SK-N-SH (cell line): Measurements from ENCODE around the gene ATCAY. TPM values are rescaled to one million over a fixed set of nuclear protein-coding genes. Genes with fewer than 3 reads are reported as not detected.

ENCODE experiments used
- CTCF ChIA-PET: fragments of 300-600, 350-600 bp; formaldehyde crosslinking; extraction: SDS; loops from one replicate; lab custom pipeline; 2021; lab: Yijun Ruan, JAX
- POLR2A ChIA-PET: fragments of 350-600 bp; sonication (Branson Sonifier 250); formaldehyde crosslinking; extraction: SDS; loops from one replicate; lab custom pipeline; 2020; ENCODE audit warnings: antibody characterized with exemption, inconsistent platforms; lab: Yijun Ruan, JAX
- DNase-seq: peaks from one replicate; pipeline ENCODE4 v3.0.0; 2012
- H2AFZ ChIP-seq: fragments of 200-600 bp; sonication (generic); 2 replicates; pipeline ENCODE4 v1.8.1; 2016; ENCODE audit warnings: antibody characterized with exemption, mild to moderate bottlenecking, low read depth
- H3F3A ChIP-seq: fragments of 200-600 bp; sonication (generic); replicated peaks from 2 replicates; pipeline ENCODE3; 2016; ENCODE audit warnings: antibody characterized with exemption, mild to moderate bottlenecking; ENCODE audit not compliant: insufficient read depth
- H3K27ac ChIP-seq, 2 experiments: fragments of 200-500 bp in 1 of 2; fragments of 200-600 bp in 1 of 2; sonication (Bioruptor generic) in 1 of 2; sonication (generic), shearing (Covaris generic) in 1 of 2; 2 replicates each; pipeline versions ENCODE4 v1.5.1 to v1.6.1; 2014 to 2016; ENCODE audit warnings: low read depth in 2 of 2, inconsistent platforms in 1 of 2, low read length in 1 of 2, mild to moderate bottlenecking in 1 of 2, mixed read lengths in 1 of 2
- H3K27me3 ChIP-seq: fragments of 200-600 bp; sonication (generic), shearing (Covaris generic); 2 replicates; pipeline ENCODE4 v1.6.1; 2016; ENCODE audit warnings: mixed run types; ENCODE audit not compliant: insufficient read depth
- H3K36me3 ChIP-seq, 2 experiments: fragments of 200-500 bp in 1 of 2; fragments of 200-600 bp in 1 of 2; sonication (Bioruptor generic) in 1 of 2; sonication (generic) in 1 of 2; replicated peaks in 1 of 2; 2 replicates each; pipeline versions ENCODE3 to v1.5.1; 2014 to 2016; ENCODE audit warnings: low read length in 1 of 2, mild to moderate bottlenecking in 1 of 2; ENCODE audit not compliant: insufficient read depth in 2 of 2, control insufficient read depth in 1 of 2
- H3K4me1 ChIP-seq, 2 experiments: fragments of 200-500 bp in 1 of 2; fragments of 200-600 bp in 1 of 2; sonication (Bioruptor generic) in 1 of 2; sonication (generic), shearing (Covaris generic) in 1 of 2; 2 replicates each; pipeline versions ENCODE4 v1.5.1 to v1.6.1; 2014 to 2016; ENCODE audit warnings: low read depth in 1 of 2, low read length in 1 of 2, mixed run types in 1 of 2; ENCODE audit not compliant: insufficient read depth in 2 of 2, control insufficient read depth in 1 of 2
- H3K4me2 ChIP-seq: fragments of 200-600 bp; sonication (generic), shearing (Covaris generic); 2 replicates; pipeline ENCODE4 v1.6.1; 2017; ENCODE audit warnings: mixed run types
- H3K4me3 ChIP-seq, 2 experiments: fragments of 200-500 bp in 1 of 2; fragments of 200-600 bp in 1 of 2; sonication (Bioruptor generic) in 1 of 2; sonication (generic), shearing (Covaris generic) in 1 of 2; 2 replicates each; pipeline versions ENCODE4 v1.5.1 to v1.8.1; 2014 to 2016; ENCODE audit warnings: low read depth in 2 of 2, inconsistent platforms in 1 of 2, low read length in 1 of 2, mild to moderate bottlenecking in 1 of 2, mixed read lengths in 1 of 2, moderate library complexity in 1 of 2
- H3K79me2 ChIP-seq: fragments of 200-600 bp; sonication (generic); 2 replicates; pipeline ENCODE4 v1.8.1; 2017; ENCODE audit warnings: mild to moderate bottlenecking; ENCODE audit not compliant: insufficient read depth
- H3K9ac ChIP-seq: fragments of 200-600 bp; sonication (generic); 2 replicates; pipeline ENCODE4 v1.6.1; 2017; ENCODE audit warnings: mixed run types
- H3K9me2 ChIP-seq: fragments of 200-600 bp; sonication (generic); 2 replicates; pipeline ENCODE4 v1.6.1; 2017; ENCODE audit warnings: mixed run types
- H3K9me3 ChIP-seq: fragments of 200-600 bp; sonication (generic); 2 replicates; pipeline ENCODE4 v1.6.1; 2017; ENCODE audit warnings: mixed run types, mild to moderate bottlenecking, moderate library complexity
- H4K20me1 ChIP-seq: fragments of 200-600 bp; sonication (generic); 2 replicates; pipeline ENCODE4 v1.6.1; 2017; ENCODE audit warnings: mild to moderate bottlenecking, mixed run types; ENCODE audit not compliant: insufficient read depth
- CHD2 ChIP-seq: fragments of 150-350 bp; IDR thresholded peaks from 2 replicates; pipeline ENCODE4 v1.6.1; 2018; ENCODE audit warnings: low read length; ENCODE audit not compliant: partially characterized antibody
- EP300 ChIP-seq, 2 experiments: IDR thresholded peaks; 2 replicates each; pipeline versions ENCODE4 v1.4.0 to v1.6.1; 2012; ENCODE audit warnings: borderline replicate concordance in 1 of 2, low read depth in 1 of 2, low read length in 1 of 2
- FOXJ3 ChIP-seq: sonication (generic); formaldehyde crosslinking; IDR thresholded peaks from 2 replicates; pipeline ENCODE4 v1.5.1; 2020; ENCODE audit warnings: mild to moderate bottlenecking, missing genetic modification reagents
- FOXM1 ChIP-seq: IDR thresholded peaks from 2 replicates; pipeline ENCODE4 v1.4.0; 2012; ENCODE audit warnings: low read depth, mild to moderate bottlenecking
- JUND ChIP-seq: IDR thresholded peaks from 2 replicates; pipeline ENCODE4 v1.4.0; 2012
- POLR2AphosphoS5 ChIP-seq: IDR thresholded peaks from 2 replicates; pipeline ENCODE4 v1.6.1; 2012; ENCODE audit warnings: low read depth, low read length
- RAD21 ChIP-seq: IDR thresholded peaks from 2 replicates; pipeline ENCODE4 v1.6.1; 2012; ENCODE audit warnings: mild to moderate bottlenecking, low read length
- RXRA ChIP-seq: IDR thresholded peaks from 2 replicates; pipeline ENCODE4 v1.4.0; 2012; ENCODE audit warnings: low read depth, mild to moderate bottlenecking, borderline replicate concordance
- USF1 ChIP-seq: IDR thresholded peaks from 2 replicates; pipeline ENCODE4 v1.4.0; 2012; ENCODE audit warnings: low read depth, borderline replicate concordance
- ZBTB33 ChIP-seq: IDR thresholded peaks from 2 replicates; pipeline ENCODE4 v1.4.0; 2012; ENCODE audit warnings: low read depth, borderline replicate concordance
- WGBS: methylation state at CpG from one replicate; pipeline ENCODE4 v1.1.6; 2017; ENCODE audit warnings: low lambda C conversion rate; 5-methylcytosine and 5-hydroxymethylcytosine counted together
- polyA plus RNA-seq, 3 experiments: library from polyadenylated mRNA; depleted of rRNA; stranded (reverse); fragments of >200 nt; gene quantifications; 2 replicates each; pipeline ENCODE4 v1.2.3, GENCODE V29; 2012
- TF ChIP-seq, protein P1 (sequence below): IDR thresholded peaks from 2 replicates; pipeline ENCODE4 v1.6.1; 2012; ENCODE audit warnings: mild to moderate bottlenecking, low read depth, low read length, moderate library complexity
- TF ChIP-seq, protein P2 (sequence below): IDR thresholded peaks from 2 replicates; pipeline ENCODE4 v1.4.0; 2012; ENCODE audit warnings: low read depth

The ATCAY gene
- polyA plus RNA-seq, 1 of the 3 experiments (the other 2 are of a cell fraction), result 0.84 TPM

- peaks cover 71% of the 10 kb centered on the region for H4K20me1 ChIP-seq
- H3K27me3 ChIP-seq, result no peaks in the 10 kb centered on the region
- H3K27ac ChIP-seq, result no peak overlapping the region
- H3K79me2 ChIP-seq, result peaks cover 41% of the 10 kb centered on the region
- no peak overlapping the region for H3K4me2 ChIP-seq
- H3F3A ChIP-seq, result peaks cover 52% of the 10 kb centered on the region
- WGBS, result 88% methylated on average over 8 of the region's 8 CpGs
- CTCF ChIA-PET, result interaction anchor here (1.2 to 1.9 kb wide), 3 partner anchors 9 to 13 kb away, joined by 4 to 8 read pairs (median 5); partner anchors contain the start of gene EEF2
- H2AFZ ChIP-seq, result no peak overlapping the region
- H3K36me3 ChIP-seq, result peaks cover 43 to 46% of the 10 kb centered on the region in 2 experiments
- no peak overlapping the region for H3K9ac ChIP-seq
- POLR2A ChIA-PET, result interaction anchor here (2.8 kb wide), 1 partner anchor 10 kb away, joined by 17 read pairs; the partner anchor contains the start of gene EEF2
- no peak for DNase-seq
- peaks cover 0 to 4% of the 10 kb centered on the region in 2 experiments; a peak in 1 of 4 replicates for H3K4me1 ChIP-seq
- no peaks in the 10 kb centered on the region for H3K9me2 ChIP-seq
- TF ChIP-seq RXRA, result no peak
- no peak for TF ChIP-seq JUND
- TF ChIP-seq USF1, result no peak
- TF ChIP-seq EP300 (IDR thresholded peaks at IDR 0.05; ENCODE audit: borderline replicate concordance in 1 of 2, low read depth in 1 of 2, low read length in 1 of 2), result no peak
- no peak for TF ChIP-seq RAD21
- no peak overlapping the region for H3K4me3 ChIP-seq
- no peaks in the 10 kb centered on the region for H3K9me3 ChIP-seq
These were observed 94.7 kb downstream of the ATCAY start for GRCh38 chr19:3975144-3975543.

- H3K36me3 ChIP-seq, result peaks cover 48 to 51% of the 10 kb centered on the region in 2 experiments
- 92% methylated on average over 13 of the region's 14 CpGs for WGBS
- peaks cover 75% of the 10 kb centered on the region for H4K20me1 ChIP-seq
- H3K27me3 ChIP-seq, result no peaks in the 10 kb centered on the region
- H3K9ac ChIP-seq, result no peak overlapping the region
- no peak overlapping the region for H3K4me2 ChIP-seq
- ChIA-PET CTCF (interaction anchor here (1.2 to 1.9 kb wide), 3 partner anchors 8 to 12 kb away, joined by 4 to 8 read pairs (median 5); partner anchors contain the start of gene EEF2), POLR2A (interaction anchor here (2.8 kb wide), 1 partner anchor 9 kb away, joined by 17 read pairs; the partner anchor contains the start of gene EEF2)
- H3K4me3 ChIP-seq, result no peak overlapping the region
- peaks cover 0 to 2% of the 10 kb centered on the region in 2 experiments; a peak in 1 of 4 replicates for H3K4me1 ChIP-seq
- TF ChIP-seq CHD2 (no peak), POLR2AphosphoS5 (peak; percentile 53)
- H3K9me3 ChIP-seq, result no peaks in the 10 kb centered on the region
- DNase-seq, result no peak
- H3K79me2 ChIP-seq, result peaks cover 41% of the 10 kb centered on the region
- no peak overlapping the region for H2AFZ ChIP-seq
- no peaks in the 10 kb centered on the region for H3K9me2 ChIP-seq
- H3F3A ChIP-seq, result peaks cover 57% of the 10 kb centered on the region
- H3K27ac ChIP-seq, result no peak overlapping the region
These were observed 95.2 kb downstream of the ATCAY start for GRCh38 chr19:3975637-3976087.

DNA sequence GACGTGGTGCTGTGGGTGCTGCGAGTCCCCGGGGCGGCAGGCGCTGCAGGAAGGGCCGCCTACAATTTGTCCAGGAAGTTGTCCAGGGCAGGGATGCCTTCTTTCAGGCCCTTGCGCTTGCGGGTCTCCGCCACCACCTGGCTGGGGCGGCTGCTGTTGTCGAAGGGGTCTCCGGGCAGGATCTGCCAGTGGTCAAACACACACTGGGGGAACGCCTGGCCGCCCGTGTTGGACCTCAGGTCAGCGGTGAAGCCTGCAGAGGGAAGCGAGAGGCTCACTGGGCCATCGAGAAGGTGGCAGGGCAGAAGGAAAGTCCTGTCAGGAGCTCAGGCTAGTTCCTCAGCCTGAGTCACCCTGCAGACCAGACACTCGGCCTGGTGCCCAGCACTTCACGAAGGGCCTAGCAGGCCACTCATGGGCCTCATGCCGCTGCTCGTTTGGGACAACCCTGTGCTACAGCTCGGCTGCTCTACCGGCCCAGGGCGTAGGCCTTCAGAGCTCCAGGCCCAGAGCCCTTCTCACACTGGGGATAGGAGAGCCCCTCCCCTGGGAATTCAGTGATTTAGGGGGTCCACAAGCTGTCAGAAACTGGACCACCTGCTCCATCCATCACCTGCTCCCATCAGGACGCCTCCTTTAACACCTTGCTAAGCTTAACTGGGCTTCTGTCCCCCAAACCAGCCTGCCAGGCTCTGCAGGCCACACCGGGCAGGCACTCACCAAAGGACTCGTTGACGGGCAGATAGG is 96.2 kb downstream of the ATCAY start:
- no peaks in the 10 kb centered on the region; a peak in 1 of 4 replicates for H3K4me1 ChIP-seq
- no peak overlapping the region for H3K4me2 ChIP-seq
- H3K9ac ChIP-seq, result no peak overlapping the region
- H3K36me3 ChIP-seq, result peaks cover 58 to 61% of the 10 kb centered on the region in 2 experiments
- H3K4me3 ChIP-seq, result peak overlapping the region in 1 of 2 experiments; percentile 22; a peak in 1 of 4 replicates
- no peak overlapping the region for H2AFZ ChIP-seq
- H3K27me3 ChIP-seq, result no peaks in the 10 kb centered on the region
- H3K9me2 ChIP-seq, result no peaks in the 10 kb centered on the region
- H3F3A ChIP-seq, result peaks cover 63% of the 10 kb centered on the region
- peaks cover 81% of the 10 kb centered on the region for H4K20me1 ChIP-seq
- peak overlapping the region; percentile 4 to 14; a peak in 1 of 4 replicates for H3K27ac ChIP-seq
- peak; percentile 19 for DNase-seq
- no peaks in the 10 kb centered on the region for H3K9me3 ChIP-seq
- WGBS, result 94% methylated on average over 16 of the region's 29 CpGs
- ChIA-PET CTCF (interaction anchor here (1.0 to 3.6 kb wide), 4 partner anchors 9 to 164 kb away, joined by 3 to 15 read pairs (median 6); partner anchors contain the start of gene EEF2), POLR2A (interaction anchor here (2.8 kb wide), 1 partner anchor 8 kb away, joined by 17 read pairs; the partner anchor contains the start of gene EEF2)
- peaks cover 48% of the 10 kb centered on the region for H3K79me2 ChIP-seq
- TF ChIP-seq FOXJ3, result no peak
- TF ChIP-seq, protein P1, sequence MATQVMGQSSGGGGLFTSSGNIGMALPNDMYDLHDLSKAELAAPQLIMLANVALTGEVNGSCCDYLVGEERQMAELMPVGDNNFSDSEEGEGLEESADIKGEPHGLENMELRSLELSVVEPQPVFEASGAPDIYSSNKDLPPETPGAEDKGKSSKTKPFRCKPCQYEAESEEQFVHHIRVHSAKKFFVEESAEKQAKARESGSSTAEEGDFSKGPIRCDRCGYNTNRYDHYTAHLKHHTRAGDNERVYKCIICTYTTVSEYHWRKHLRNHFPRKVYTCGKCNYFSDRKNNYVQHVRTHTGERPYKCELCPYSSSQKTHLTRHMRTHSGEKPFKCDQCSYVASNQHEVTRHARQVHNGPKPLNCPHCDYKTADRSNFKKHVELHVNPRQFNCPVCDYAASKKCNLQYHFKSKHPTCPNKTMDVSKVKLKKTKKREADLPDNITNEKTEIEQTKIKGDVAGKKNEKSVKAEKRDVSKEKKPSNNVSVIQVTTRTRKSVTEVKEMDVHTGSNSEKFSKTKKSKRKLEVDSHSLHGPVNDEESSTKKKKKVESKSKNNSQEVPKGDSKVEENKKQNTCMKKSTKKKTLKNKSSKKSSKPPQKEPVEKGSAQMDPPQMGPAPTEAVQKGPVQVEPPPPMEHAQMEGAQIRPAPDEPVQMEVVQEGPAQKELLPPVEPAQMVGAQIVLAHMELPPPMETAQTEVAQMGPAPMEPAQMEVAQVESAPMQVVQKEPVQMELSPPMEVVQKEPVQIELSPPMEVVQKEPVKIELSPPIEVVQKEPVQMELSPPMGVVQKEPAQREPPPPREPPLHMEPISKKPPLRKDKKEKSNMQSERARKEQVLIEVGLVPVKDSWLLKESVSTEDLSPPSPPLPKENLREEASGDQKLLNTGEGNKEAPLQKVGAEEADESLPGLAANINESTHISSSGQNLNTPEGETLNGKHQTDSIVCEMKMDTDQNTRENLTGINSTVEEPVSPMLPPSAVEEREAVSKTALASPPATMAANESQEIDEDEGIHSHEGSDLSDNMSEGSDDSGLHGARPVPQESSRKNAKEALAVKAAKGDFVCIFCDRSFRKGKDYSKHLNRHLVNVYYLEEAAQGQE, result no peak
- TF ChIP-seq, protein P2, sequence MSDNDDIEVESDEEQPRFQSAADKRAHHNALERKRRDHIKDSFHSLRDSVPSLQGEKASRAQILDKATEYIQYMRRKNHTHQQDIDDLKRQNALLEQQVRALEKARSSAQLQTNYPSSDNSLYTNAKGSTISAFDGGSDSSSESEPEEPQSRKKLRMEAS, result no peak
- TF ChIP-seq FOXM1, result no peak
- no peak for TF ChIP-seq RAD21
- TF ChIP-seq EP300 (IDR thresholded peaks at IDR 0.05; ENCODE audit: borderline replicate concordance in 1 of 2, low read depth in 1 of 2, low read length in 1 of 2), result no peak
- TF ChIP-seq ZBTB33, result no peak
